Testis (tissue), 2 donors: ENCODE results near the gene ZDHHC23.

ENCODE experiments used
- POLR2A ChIP-seq: fragments of 450-650 bp; IDR thresholded peaks from one replicate; pipeline ENCODE4 v1.6.1; 2017; ENCODE audit warnings: antibody characterized with exemption, mild to moderate bottlenecking, moderate library complexity
- TF ChIP-seq, protein P1 (sequence below), 3 experiments: fragments of 450-650 bp in 2 of 3; fragments of 200-600 bp in 1 of 3; sonication (generic) in 1 of 3; IDR thresholded peaks; one replicate each; pipeline ENCODE4 v1.5.1; 2016 to 2019; ENCODE audit warnings: antibody characterized with exemption in 3 of 3, mild to moderate bottlenecking in 2 of 3, moderate library complexity in 1 of 3

DNA sequence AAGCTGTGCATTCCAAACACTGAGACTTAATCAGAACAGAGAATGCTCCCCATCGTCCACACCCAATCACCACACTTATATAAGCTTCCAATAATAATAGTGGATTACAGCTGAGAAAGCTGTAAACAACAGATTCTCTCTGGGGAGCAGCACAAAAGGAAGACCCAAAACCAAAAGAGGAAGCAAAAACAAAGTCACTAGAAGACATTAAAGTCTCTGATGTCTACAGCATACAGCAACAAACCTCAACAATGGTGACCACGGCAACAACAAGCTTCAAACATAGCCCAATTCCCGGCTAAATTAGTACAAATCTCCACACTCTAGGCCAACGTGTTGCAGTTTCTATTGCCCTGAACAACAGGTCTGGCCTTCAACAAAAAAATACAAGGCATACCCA lies 37.7 kb downstream of the ZDHHC23 start:
- TF ChIP-seq, protein P1, sequence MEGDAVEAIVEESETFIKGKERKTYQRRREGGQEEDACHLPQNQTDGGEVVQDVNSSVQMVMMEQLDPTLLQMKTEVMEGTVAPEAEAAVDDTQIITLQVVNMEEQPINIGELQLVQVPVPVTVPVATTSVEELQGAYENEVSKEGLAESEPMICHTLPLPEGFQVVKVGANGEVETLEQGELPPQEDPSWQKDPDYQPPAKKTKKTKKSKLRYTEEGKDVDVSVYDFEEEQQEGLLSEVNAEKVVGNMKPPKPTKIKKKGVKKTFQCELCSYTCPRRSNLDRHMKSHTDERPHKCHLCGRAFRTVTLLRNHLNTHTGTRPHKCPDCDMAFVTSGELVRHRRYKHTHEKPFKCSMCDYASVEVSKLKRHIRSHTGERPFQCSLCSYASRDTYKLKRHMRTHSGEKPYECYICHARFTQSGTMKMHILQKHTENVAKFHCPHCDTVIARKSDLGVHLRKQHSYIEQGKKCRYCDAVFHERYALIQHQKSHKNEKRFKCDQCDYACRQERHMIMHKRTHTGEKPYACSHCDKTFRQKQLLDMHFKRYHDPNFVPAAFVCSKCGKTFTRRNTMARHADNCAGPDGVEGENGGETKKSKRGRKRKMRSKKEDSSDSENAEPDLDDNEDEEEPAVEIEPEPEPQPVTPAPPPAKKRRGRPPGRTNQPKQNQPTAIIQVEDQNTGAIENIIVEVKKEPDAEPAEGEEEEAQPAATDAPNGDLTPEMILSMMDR (IDR thresholded peaks at IDR 0.05), result no peak
- TF ChIP-seq POLR2A, result no peak
